ENCODE measurements around the gene FAM76B.

The FAM76B gene

GRCh38 chr11:95791709-95792033, 2.1 kb upstream of the FAM76B start:
- DNase-seq: no peak

- peak; percentile 48 for DNase-seq
These were observed 1.5 kb upstream of the FAM76B start for GRCh38 chr11:95790933-95791708.

DNA sequence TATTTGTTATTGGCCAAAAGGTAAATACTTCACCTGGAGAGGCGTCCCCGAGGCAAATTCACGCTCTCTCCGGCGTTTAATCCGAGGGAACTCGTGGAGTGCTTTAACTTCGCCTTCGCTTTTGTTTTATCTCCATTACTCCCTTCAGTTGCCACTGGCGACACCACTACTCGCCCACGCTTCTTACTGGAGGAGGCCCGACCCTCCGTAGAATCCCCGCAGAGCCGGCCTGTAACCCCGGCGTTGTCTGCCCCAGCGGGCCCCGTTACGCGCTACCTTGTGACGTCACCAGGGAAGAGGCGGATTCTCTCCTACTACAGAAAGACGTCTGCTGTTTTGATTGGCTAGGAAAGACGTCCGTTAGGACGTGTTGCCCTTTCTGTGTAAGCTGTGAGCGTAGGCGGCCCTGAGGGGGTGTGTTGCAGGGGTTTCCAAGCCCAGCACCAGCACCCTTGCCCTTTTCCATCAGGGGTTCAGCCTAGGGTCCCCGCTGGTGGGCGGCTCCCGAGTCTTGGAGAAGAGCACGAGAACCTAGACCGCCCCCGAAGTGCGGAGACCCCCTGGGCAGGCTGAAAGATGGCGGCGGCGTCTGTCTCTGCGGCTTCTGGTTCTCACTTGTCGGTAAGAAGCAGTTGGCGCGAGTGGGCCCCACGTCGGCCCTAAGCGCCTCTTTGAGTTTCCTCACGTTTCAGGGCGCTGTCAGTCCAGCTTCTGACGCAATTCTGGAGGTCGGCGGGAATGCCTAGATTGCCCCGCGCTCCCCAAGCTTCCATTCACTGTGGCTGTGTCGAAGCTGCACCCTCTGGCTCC, 746 bp upstream of the FAM76B start, which contains the start of gene CEP57:
Gene CEP57 (plus strand): TSS at position 376 of the 810 bp plus-strand sequence. CDS start 201 bp downstream, at position 577.
- peak; percentile 88 for DNase-seq

GRCh38 chr11:95788921-95789505, 569 bp downstream of the FAM76B start:
- no peak for DNase-seq

- no peak for DNase-seq
These were observed 9.0 kb downstream of the FAM76B start for GRCh38 chr11:95780544-95780943.

DNA sequence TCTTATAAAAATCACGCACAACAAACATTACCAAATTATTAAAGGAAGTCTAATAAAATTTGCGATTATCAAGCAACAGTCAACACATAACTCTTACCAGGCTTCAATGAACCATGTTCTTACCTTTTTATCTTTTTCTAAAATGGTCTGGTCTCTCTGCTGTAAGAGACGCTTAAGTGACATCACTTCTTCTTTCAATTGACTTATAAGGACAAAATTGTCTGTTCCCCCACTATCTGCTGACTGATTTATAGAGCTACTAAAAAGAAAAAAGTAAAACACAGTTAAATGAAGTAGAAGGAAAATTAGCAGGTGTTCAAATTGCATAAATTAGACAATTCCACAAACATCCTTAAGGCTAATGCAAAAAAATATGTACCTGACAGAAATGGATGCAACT, 10.9 kb downstream of the FAM76B start:
- no peak for DNase-seq

DNA sequence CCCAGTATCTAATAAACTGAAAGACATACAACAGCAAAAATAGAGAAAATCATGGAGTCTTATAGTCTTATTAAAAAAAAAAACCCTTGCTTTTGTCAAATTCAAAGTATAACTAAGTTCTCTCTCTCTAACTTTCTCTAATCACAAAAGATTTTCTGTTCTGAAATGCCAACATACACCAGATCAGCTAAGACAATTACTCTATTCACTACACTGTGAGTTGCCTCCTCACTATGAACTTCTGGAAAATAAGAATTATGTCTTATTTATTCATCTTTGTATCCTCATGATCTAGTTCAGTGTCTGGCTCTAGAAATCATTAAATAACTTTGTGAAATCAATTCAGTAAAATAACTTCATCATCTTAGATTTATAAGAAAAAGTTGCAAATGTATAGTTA, 12.7 kb downstream of the FAM76B start:
- DNase-seq: no peak

DNA sequence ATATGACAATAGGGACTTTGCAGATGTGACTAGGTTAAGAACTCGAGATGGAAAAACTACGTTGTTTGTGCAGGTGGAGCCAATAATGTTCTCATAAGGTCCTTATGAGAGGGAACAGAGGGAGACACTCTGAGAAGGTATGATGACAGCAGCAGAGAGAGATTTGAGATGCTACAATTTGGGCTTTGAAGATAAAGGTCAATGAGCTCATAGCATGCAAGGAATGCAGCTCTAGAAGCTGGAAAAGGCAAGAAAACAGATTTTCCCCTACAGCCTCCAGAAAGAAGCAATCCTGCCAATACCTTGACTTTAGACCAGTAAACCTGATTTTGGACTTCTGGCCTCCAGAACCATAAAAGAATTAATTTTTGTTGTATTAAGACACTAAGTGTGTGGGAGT, 21.1 kb downstream of the FAM76B start:
- DNase-seq: no peak

GRCh38 chr11:95767498-95767897, 22.1 kb downstream of the FAM76B start:
- DNase-seq: no peak

GRCh38 chr11:95766701-95767100, 22.9 kb downstream of the FAM76B start:
- no peak for DNase-seq

DNA sequence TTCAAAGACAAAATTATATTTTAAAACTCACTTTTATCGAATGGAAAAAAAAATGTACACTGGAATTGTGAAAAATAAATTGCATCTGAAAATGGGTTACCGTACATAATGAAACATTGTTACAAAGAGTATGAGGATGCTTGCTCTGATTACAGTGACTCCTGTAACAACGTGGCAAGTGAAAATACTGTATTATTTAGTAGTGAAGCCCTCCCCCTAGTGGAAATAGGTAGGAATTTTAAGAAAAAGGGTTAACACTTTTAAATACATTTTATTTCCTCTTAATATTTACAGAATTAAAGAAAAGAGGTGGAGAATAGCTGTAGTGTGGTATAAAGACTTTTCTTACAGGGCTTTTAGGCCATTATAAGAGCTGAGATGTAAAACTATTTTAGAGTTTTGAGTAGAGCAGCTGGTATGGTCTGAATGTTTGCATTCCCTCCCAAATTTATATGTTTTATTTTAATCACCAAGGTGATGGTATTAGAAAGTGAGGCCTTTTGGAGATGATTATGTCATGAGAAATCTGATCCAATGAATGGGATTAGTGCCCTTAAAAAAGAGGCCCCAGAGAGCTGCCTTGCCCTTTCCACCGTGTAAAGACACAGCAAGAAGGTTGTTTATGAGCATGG, 25.2 kb downstream of the FAM76B start:
- DNase-seq: no peak

- DNase-seq: no peak
These were observed 27.0 kb downstream of the FAM76B start for GRCh38 chr11:95762534-95762933.

DNA sequence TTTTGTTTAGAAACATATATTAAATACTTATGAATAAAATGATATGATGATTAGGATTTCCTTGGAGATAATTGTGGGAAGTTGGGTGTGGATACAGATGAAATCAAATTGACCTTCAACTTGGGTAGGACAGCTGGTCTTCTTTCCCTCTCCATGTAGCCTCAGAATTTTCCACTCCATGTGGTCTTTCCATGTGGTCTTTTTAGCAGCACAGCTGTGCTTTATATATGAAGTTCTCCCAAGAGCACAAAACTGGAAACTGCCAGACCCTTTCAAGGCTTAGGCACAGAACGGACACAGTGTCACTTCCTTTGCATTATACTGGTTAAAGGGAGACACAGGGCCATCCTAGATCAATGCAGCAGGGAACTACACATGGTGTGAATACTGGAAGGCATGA, 28.6 kb downstream of the FAM76B start:
- DNase-seq: no peak

DNA sequence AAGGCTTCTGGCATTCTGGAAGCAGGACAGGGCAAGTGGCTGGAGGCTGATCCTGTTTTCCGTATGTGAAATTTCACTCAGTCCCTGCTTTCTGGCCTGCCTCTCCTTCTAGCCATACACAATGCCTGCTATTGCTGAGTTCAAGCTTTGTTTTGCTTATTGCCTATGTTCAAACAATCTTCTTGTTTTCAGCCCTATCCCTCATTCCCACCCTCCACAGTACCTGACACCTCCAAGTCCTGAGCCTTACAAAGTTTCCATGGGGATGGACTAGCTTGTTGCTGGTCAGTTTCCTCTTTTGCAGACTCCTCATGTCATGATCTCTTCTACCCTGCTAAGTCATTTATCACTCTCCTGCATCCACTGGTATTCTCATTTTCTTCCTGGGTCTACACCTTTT, 38.1 kb downstream of the FAM76B start:
- DNase-seq: no peak

GRCh38 chr11:95750101-95750500, 39.5 kb downstream of the FAM76B start:
- DNase-seq: no peak

DNA sequence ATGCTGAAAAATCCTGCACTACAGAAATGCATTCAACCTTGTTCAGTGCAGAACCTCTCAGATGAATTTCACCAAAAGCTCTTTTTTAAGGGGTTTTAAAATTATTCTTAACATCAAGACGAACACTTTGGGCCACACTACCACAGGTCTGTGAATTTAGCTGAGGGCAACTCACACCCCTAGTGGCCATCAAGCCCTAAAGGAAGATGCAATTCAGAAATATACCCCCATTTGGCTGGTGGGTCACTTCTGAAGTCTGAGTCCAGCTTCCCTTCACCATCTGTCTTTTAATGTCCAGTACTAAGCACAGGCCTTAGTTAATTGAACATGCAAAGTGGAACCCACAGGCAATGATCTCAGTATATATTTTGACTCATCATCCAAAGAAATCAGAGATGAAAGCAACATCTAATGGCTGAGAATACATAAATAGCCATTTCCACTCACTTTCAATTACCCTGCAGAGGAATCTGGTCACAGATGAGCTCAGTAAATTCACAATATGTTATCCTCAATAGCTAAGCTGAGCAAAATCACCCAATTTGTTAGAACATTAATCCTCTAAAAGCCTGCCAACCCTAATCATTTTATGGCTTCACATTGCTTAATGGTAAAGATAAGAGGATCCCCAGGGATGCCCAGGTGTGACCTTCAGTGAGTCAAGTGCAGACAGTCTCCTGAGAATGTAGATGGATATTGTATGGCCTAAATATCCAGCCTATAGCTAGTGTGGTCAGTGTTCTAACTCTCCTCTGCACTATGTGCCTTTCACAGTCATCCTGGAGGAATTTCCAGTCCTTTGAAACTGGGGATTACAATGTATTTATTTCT, 50.3 kb downstream of the FAM76B start:
- DNase-seq: no peak

DNA sequence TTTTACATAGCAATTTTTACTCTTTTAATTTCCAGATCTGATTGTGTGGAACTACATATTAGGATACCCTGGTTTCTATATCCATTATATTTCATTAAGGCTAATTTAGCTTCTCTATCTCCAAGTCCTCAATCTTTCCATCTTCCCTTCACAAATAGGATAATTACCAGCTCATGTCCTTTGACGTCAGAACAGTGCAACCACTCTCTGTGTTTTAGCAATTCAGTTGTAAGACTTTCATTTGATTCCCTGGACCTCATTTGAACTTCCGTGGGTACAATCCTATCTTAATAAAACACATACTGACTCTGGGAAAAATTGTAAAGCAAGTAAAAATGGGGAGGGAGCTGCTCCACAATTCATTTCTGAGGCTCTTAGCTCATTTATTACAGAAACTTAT, 52.8 kb downstream of the FAM76B start:
- no peak for DNase-seq

DNA sequence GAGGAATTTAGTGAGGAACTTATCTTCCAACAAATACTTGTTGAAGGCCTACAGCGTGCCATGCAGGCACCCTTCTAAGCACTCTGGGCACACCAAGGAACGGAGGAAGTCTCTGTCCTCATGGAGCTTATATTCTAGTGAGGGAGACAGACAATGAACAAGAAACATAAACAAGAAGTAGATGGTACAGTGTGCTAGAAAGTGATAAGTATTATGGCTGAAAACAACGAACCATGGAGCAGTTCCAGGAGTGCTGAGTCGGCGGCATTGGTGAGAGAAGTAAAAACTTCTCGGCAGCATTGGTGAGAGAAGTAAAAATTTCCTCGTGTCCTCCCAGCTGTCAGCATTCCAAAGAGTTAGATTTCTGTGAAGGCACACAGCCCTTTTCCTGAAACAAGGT, 53.2 kb downstream of the FAM76B start:
- no peak for DNase-seq

DNA sequence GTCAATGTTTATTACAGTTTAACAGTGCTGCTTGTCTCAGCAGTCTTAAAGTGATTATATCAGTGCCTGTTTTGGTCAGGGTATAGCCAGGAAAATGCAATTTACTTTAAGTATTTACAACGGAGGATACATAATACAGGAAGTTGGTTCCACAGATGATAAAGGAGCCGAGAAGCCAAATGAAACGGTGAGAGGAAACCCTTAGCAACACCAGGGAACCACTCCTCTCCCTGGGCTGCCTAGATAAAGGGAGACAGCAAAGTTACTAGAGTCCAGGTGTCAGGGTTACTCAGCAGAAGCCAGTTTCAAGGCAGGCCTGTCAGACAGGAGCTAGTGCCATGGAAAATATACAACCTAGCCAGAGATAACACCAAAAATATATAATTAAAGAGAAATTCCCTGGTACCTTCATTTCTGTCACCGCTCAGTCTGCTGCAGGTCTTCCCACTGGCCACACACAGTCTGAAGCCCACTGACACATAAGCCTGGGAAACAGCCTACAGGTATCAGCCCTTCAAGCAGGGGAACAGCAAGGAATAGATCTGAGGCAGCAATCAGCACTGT, 55.5 kb downstream of the FAM76B start:
- DNase-seq: no peak

DNA sequence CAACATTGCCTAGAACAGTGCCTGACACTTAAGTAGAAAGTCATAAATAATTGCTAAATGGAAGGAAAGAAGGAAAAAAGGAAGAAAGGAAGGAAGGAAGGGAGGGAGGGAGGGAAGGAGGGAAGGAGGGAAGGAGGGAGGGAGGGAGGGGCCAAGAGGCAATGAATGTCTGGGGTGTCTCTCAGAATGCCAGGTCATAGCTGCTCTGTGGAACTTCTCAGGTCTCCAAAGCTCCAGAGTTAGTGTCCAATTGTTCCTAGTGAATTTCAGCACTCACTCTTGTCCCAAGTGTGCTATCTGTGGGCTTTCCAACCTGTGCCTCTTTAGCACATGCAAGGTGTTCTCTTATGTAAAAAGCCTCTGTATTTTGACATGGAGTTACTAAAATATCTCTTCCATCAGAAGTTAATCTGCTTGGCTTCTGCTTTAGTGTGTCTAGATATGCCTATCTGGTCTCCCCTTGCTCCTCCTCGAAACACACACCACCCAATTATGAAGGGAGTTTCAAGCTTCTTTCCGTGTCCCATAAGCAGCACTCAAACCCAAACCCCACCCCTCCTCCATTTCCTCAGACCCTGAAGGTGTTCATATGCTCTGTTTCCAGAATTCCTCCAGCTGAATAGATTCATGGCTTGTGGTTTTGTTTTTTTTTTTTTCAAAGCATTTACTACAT, 56.5 kb downstream of the FAM76B start:
- DNase-seq: no peak

GRCh38 chr11:95729462-95729861, 60.1 kb downstream of the FAM76B start:
- no peak for DNase-seq

DNA sequence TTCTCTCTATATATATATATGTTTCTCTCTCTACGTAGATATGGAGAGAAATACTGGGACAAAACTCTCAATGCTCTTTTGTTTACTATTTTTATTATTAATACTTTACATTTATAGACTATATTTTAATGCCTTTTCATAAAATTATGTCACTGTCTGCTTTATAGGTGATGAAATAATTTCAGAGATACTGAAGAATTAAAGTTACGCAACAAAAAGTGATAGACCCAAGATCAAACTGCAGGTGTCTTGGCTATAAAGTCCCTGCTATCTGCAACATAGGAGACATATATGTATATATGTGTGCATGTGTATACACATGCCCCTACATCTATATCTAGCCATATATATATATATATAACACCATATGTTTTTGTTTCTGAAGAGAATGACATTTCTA, 60.8 kb downstream of the FAM76B start:
- DNase-seq: no peak
